ENCODE data around the gene NFATC2.

Gene NFATC2

DNA sequence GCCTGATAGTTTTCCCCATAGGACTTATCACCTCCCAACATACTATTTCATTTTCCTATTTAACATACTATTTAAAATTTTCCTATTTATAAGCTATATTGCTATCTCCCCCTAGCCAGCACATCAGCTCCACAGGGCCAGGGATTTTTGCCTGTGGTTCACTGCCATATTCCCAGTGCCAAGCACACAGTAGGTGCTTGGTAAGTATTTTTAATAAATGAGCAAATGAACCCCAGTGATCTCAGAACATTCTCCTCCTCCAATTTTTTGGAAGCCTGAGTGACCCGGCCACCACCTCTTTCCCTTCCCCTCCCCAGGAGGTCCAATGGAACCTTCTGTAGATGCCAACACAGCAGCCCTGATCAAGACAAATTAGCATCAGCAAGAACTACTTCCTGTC is 33.3 kb downstream of the NFATC2 start:
- TF ChIP-seq CREB1 (IDR thresholded peaks at IDR 0.05; ENCODE audit: low read depth) (no peak), EP300 (IDR thresholded peaks at IDR 0.05; ENCODE audit: borderline replicate concordance) (no peak), TAF1 (IDR thresholded peaks at IDR 0.05; ENCODE audit: low read depth) (no peak), CEBPB (IDR thresholded peaks at IDR 0.05) (no peak), RAD21 (IDR thresholded peaks at IDR 0.05; ENCODE audit: low read depth) (no peak), EGR1 (IDR thresholded peaks at IDR 0.05) (no peak), YY1 (IDR thresholded peaks at IDR 0.05; ENCODE audit: low read depth) (no peak), TCF12 (IDR thresholded peaks at IDR 0.05; ENCODE audit: low read depth) (no peak), NFIC (IDR thresholded peaks at IDR 0.05) (no peak), ZBTB7A (IDR thresholded peaks at IDR 0.05; ENCODE audit: low read depth) (no peak)
- TF ChIP-seq, protein P1, sequence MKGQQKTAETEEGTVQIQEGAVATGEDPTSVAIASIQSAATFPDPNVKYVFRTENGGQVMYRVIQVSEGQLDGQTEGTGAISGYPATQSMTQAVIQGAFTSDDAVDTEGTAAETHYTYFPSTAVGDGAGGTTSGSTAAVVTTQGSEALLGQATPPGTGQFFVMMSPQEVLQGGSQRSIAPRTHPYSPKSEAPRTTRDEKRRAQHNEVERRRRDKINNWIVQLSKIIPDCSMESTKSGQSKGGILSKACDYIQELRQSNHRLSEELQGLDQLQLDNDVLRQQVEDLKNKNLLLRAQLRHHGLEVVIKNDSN (IDR thresholded peaks at IDR 0.05), result no peak
- TF ChIP-seq, protein P2, sequence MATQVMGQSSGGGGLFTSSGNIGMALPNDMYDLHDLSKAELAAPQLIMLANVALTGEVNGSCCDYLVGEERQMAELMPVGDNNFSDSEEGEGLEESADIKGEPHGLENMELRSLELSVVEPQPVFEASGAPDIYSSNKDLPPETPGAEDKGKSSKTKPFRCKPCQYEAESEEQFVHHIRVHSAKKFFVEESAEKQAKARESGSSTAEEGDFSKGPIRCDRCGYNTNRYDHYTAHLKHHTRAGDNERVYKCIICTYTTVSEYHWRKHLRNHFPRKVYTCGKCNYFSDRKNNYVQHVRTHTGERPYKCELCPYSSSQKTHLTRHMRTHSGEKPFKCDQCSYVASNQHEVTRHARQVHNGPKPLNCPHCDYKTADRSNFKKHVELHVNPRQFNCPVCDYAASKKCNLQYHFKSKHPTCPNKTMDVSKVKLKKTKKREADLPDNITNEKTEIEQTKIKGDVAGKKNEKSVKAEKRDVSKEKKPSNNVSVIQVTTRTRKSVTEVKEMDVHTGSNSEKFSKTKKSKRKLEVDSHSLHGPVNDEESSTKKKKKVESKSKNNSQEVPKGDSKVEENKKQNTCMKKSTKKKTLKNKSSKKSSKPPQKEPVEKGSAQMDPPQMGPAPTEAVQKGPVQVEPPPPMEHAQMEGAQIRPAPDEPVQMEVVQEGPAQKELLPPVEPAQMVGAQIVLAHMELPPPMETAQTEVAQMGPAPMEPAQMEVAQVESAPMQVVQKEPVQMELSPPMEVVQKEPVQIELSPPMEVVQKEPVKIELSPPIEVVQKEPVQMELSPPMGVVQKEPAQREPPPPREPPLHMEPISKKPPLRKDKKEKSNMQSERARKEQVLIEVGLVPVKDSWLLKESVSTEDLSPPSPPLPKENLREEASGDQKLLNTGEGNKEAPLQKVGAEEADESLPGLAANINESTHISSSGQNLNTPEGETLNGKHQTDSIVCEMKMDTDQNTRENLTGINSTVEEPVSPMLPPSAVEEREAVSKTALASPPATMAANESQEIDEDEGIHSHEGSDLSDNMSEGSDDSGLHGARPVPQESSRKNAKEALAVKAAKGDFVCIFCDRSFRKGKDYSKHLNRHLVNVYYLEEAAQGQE (IDR thresholded peaks at IDR 0.05; ENCODE audit: low read depth), result no peak
- TF ChIP-seq, protein P3, sequence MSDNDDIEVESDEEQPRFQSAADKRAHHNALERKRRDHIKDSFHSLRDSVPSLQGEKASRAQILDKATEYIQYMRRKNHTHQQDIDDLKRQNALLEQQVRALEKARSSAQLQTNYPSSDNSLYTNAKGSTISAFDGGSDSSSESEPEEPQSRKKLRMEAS (IDR thresholded peaks at IDR 0.05), result no peak

DNA sequence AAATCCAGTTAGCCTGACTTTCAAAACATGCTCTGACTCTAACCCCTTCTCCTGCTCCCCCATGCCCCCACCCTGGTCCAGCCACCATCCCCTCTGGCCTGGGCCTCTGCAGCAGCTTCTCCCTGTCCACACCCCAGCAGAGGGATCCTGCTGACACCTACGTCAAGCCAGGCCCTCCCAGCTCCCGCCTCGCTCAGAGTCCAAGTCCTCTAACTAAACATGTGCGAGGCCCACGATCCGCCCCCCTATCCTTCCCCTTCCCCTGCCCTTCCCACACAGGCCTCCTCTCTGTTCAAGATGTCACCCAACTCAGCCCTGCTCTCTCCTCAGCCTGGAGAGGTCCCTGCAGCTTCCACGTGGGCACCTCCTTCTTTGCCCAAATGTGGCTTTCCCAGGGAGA is 33.7 kb downstream of the NFATC2 start:
- TF ChIP-seq YY1 (IDR thresholded peaks at IDR 0.05; ENCODE audit: low read depth), result no peak
- TF ChIP-seq, protein P2 (IDR thresholded peaks at IDR 0.05; ENCODE audit: low read depth), result no peak
- TF ChIP-seq EGR1 (IDR thresholded peaks at IDR 0.05), result no peak
- TF ChIP-seq EP300 (IDR thresholded peaks at IDR 0.05; ENCODE audit: borderline replicate concordance), result no peak
- no peak for TF ChIP-seq TAF1 (IDR thresholded peaks at IDR 0.05; ENCODE audit: low read depth)
- TF ChIP-seq, protein P1 (IDR thresholded peaks at IDR 0.05), result no peak
- no peak for TF ChIP-seq TCF12 (IDR thresholded peaks at IDR 0.05; ENCODE audit: low read depth)
- TF ChIP-seq FOXM1 (IDR thresholded peaks at IDR 0.05; ENCODE audit: borderline replicate concordance, low read depth), result no peak

DNA sequence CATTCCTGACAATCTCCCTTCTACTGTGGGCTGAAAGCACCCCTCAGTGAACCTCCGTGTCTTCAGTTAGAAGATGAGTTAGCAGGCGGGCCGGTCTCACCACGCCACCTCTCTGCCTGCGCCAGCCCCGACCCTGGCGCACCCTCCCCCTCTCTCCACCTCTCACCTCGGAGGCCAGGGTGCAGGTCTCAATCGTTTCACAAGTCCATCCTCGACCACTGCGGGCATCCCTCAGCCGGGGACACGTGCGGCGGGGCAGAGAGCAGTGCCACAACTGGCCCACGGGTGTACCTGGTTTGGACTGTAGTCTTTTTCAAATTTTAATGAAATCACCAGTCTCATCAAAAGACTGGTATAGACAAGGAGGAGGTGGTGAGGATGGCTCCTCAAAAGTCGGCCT is 34.4 kb downstream of the NFATC2 start:
- no peak for TF ChIP-seq CEBPB (IDR thresholded peaks at IDR 0.05)
- TF ChIP-seq, protein P2 (IDR thresholded peaks at IDR 0.05; ENCODE audit: low read depth), result no peak
- TF ChIP-seq, protein P3 (IDR thresholded peaks at IDR 0.05), result no peak
- no peak for TF ChIP-seq RAD21 (IDR thresholded peaks at IDR 0.05; ENCODE audit: low read depth)
- no peak for TF ChIP-seq EGR1 (IDR thresholded peaks at IDR 0.05)
- TF ChIP-seq EP300 (IDR thresholded peaks at IDR 0.05; ENCODE audit: borderline replicate concordance), result no peak
- TF ChIP-seq, protein P1 (IDR thresholded peaks at IDR 0.05), result no peak
- TF ChIP-seq TEAD4 (IDR thresholded peaks at IDR 0.05), result no peak
- TF ChIP-seq FOXM1 (IDR thresholded peaks at IDR 0.05; ENCODE audit: borderline replicate concordance, low read depth), result no peak
- TF ChIP-seq TCF12 (IDR thresholded peaks at IDR 0.05; ENCODE audit: low read depth), result no peak
- no peak for TF ChIP-seq TAF1 (IDR thresholded peaks at IDR 0.05; ENCODE audit: low read depth)
- TF ChIP-seq YY1 (IDR thresholded peaks at IDR 0.05; ENCODE audit: low read depth), result no peak
- no peak for TF ChIP-seq NFIC (IDR thresholded peaks at IDR 0.05)
- TF ChIP-seq CREB1 (IDR thresholded peaks at IDR 0.05; ENCODE audit: low read depth), result no peak

DNA sequence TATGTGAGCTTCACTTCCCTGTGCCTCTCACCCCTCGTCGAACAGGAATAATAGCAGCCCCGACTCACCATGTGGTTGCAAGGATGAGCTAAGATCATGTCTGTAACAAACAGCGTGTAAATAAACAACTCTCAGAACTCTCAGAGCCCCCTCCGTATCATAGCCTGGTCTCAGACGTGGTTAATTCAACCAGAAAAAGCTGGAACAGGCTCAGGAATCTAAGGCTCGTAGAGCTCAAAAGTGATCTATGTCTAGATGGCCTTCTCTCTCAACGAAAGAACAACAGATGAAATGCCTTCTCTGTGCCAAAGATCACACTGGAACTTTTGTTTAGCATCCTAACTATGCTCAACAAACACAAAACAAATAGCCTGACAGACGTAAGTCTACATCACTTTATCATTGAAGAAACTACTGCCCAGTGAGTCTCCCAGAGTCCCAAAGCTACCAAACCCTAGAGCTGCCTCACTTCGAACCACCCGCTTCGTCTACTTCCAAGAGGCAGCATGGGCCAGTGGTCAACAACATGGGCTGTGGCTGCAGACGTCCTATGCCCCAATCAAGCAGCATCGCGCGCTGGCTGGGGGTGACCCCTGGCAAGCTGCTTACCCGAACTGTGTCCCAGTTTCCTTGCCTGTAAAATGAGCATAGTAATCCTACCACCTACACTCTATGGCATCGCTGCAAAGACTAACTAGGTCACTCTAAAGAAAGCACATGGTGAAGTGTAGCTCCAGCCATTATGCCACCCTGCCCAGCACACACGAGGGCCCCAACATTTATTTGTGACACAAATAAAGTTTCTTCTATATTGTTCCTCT is 35.1 kb downstream of the NFATC2 start:
- TF ChIP-seq YY1 (IDR thresholded peaks at IDR 0.05; ENCODE audit: low read depth), result no peak
- TF ChIP-seq RAD21 (IDR thresholded peaks at IDR 0.05; ENCODE audit: low read depth), result no peak
- no peak for TF ChIP-seq TEAD4 (IDR thresholded peaks at IDR 0.05)
- TF ChIP-seq TAF1 (IDR thresholded peaks at IDR 0.05; ENCODE audit: low read depth), result no peak
- TF ChIP-seq, protein P1 (IDR thresholded peaks at IDR 0.05), result no peak
